Amygdala (tissue), 56 donors: ENCODE data around the gene DCLRE1A.
"Not testable (repeated sequence)": the region's sequence is repeated elsewhere in the genome, so short reads cannot be mapped to it uniquely, and the experiment has no call there.

ENCODE experiments used
- DNase-seq, 56 donors: peaks; one replicate each; lab custom pipeline; 2025; lab: John Stamatoyannopoulos, UW

The DCLRE1A gene

DNA sequence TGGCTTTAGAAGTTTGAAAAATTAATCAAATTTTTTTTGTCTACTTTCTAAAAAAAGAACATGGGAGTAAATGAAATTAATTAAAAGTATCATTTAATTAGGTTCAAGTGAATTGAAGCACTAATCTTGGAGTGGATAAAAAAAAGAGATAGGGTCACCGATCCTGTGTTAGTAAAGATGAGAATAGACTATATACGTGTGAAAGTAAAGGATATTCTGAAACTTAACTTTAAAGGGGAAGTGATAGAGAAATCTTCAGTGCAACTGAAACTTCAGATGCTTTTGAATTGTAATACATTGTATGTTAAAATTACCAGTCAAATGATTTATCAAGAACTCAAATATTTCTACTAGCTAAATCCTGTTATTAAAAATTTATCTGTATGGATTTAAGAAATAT lies 5.4 kb upstream of the DCLRE1A start:
- DNase-seq = no peak

DNA sequence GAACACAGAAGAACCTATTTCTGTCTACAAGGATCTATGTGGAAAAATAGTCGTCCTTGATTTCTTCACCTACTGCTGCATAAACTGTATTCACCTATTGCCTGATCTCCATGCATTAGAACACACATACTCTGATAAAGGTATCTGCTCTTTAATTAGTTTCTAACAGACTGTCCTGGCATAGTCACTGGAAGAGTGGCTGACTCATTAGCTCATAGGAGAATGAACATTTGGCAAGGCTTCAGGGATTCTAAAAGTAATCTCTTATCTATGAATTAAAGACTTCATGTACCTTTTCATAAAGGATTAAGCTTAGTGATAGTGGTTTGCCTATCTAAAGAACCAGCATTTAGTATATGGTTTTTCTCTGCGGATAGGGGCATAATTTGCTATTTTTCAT lies 4.7 kb upstream of the DCLRE1A start:
- no peak for DNase-seq

DNA sequence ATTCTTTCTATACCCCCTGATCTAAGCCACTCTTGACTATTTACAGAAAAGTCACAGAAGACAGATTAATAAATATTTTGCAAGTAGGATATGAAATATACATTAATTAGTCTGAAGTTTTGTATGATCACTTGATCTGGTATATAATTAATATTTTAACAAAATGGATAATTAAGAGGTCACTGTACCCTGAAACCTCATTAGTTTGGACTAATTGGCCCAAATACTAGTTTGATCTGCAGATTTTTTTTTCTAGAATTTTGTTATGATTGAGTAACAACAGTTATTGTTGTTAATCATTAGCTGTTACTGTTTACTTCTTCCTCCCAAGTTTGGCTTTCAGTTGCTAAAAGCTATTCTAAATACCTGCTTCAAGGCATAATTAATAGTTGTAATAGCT lies 3.3 kb upstream of the DCLRE1A start:
- DNase-seq = no peak

DNA sequence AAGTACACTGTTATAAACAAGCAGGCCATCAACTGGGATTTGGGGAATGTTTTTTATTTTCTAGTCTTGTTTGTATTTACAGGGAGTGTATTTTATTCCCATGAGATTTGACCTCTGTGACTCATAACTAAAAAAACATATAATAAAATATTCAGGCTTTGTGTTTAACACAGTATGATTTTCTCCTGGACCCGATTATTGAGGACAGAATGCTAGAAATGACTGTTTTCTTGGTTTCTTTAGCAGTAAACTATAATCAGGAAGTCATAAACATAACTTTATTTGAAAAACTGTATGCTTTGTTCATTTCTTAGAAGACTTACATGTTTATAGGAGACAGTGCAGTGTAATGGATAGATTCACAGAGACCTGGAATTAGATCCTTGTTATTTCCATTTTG lies 2.7 kb upstream of the DCLRE1A start:
- DNase-seq = no peak

DNA sequence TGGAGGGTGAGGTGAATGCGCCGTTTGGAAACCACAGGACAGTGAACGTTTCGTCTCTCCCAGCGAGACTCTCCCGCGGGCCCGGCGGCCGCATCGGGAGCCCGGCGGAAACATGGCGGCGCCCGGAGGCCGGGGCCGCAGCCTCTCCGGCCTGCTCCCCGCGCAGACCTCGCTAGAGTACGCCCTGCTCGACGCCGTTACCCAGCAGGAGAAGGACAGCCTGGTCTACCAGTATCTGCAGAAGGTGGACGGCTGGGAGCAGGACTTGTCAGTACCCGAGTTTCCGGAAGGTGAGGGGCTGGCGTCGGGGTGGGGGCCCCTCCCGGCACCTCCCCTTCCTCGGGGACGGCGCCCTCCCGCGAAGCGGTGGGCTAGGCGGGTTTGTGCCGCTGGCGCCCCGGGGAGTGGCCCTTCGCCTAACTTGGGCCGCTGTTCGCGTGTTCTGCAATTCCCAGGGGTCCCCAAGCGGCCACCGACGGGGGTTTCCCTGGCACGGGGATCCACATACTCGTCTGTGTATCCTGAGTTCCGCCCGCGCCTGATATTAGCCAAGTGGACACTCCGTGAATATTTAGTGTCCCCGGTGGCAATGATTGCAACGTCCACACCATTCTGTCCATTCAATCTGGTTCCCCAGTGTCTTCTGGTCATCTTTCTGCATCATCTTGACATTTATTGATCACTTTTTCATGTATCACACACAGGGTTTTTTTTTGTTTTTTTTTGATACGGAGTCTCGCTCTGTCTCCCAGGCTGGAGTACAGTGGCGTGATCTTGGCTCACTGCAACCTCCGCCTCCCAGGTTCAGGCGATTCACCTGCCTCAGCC lies 1.1 kb upstream of the DCLRE1A start:
- DNase-seq = peak in 42 of 56 donors; percentile 2 to 78 (median 36)

DNA sequence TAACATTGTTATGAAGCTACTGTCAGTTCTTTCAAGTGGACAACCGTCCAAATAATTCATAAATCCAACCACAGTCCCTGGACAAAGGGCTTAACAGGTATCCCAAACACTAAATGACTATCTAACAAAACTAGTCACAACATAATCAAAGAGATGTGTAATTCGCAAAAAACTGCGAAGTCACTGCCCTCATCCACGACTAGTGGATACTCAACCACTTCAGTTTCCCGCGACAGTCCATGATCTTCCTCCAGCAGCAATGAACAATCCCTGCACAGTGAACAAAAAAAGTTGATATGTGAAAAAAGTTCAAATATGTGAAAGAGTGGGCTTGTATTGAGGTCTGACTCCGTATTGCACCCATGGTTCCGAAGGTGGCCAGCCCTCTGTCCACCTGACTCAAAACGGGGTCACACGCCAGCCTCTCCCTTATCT lies 287 bp downstream of the DCLRE1A start:
- no peak for DNase-seq

DNA sequence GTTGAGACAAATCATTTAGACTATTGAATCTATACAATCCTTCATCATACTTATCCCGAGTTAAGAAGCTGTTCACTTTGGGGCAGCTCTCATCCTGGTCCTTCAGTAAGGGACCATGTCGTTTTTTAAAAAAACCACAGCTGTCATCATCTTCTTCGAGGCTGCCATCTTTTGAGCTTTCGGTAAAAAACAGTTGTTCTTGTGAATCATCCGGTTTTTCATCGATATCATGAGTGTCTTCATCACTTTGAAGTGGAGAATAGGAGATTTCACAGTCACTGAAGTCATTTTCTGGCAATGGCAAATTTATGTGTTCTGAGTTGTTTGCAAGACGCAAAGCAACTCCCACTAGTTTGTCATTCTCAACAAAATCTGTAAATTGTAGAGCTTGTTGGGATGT lies 3.9 kb downstream of the DCLRE1A start:
- no peak for DNase-seq

DNA sequence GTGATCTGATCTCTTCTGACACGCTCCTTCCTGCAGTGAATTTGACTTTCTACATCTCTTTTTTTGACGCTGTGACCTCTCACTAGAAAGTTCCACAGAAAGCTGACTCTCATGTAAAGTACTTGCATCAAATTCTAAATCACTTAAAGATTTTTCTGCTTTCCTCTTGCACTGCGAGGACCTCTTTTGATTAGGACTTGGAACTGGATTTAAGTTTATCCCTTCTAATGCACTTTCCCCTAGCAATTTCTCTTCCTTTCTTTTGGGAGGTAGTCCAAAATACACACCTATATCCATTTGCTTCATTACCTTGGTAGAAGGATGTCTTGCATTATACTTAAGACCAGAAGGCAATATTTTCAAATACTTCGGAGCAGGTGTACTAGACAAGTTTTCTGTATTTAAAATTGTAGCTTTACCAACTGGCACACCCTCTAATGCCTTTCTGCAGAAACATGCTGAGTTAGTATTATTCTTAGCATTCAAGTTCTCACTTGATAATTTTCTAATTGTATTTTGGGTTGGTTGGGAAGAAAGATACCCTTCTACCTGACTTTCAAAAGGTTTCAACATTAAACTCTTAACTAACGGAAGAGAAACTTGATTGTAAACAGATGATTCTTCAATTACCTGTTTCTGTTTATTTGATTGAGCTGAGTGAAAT lies 4.6 kb downstream of the DCLRE1A start:
- no peak for DNase-seq

DNA sequence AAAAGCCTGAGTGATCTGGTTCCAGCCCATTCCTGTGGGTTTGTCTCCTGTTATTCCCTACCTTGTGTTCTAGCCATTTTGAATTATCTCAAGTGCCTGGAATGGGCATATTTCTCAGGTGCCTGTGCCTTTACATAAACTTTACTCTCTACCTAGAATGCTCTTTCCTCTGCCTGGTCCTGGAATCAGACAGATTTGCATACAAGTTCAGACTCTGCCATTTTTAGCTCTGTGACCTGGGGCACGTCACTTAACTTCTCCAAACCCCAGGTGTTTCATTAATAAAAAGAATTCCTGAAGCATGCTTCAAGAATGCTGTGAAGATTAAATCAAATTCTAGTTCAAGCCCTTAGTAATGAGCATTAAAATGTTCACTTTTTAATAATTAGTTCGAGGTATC lies 7.8 kb downstream of the DCLRE1A start:
- DNase-seq = no peak

DNA sequence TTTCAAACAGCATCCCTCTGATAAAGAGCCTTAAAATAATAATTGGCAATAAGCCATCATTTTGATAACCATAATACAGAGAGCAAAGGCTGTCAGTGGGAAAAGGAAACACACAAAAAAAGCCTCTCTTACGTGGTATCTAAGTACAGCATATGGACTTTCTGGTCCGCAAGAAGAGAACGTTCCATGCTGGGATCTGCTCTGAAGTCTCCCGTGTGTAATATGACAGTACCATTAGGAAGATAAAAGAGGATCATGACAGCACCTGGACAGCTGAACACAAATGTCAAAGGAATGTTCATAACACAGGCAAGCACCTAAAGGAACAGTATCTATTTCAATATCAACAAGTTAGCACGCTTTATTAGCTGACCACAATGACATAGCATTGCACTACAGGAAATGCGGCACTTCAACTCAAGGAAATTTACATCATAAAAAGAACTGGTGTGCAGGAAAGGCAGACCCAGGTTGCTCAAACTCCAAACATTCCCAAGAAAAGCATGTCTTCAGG lies 9.9 kb downstream of the DCLRE1A start:
- no peak for DNase-seq

DNA sequence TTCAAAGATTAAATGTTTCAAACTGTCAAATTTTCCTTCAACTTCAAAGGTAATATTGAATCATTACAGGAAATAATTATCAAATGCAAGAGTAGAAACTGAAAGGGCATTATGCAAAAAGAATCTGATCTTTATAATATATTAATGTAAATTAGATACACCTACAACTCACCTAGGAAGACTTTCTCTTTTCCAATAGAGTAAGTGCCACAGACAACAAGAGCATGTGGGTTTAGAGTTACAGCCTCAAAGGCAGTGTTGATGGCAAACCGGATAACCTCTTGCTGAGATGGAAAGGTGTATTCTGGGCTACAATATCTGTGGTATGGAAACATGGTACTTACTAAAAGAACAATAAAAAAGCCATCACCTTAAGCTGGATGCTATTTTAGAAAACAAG lies 11.7 kb downstream of the DCLRE1A start:
- DNase-seq = no peak

DNA sequence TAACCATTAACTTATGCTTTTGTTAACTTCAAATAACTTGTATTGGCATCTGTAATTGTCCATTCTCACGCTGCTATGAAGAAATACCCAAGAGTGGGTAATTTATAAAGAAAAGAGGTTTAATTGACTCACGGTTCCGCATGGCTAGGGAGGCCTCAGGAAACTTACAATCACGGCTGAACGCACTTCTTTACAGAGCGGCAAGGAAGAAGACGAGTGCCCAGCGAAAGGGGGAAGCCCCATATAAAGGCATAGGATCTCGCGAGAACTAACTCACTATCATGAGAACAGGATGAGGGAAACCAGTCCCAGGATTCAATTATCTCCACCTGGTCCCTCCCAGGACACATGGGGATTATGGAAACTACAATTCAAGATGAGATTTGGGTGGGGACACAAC lies 25.3 kb downstream of the DCLRE1A start:
- DNase-seq = not testable (repeated sequence)

DNA sequence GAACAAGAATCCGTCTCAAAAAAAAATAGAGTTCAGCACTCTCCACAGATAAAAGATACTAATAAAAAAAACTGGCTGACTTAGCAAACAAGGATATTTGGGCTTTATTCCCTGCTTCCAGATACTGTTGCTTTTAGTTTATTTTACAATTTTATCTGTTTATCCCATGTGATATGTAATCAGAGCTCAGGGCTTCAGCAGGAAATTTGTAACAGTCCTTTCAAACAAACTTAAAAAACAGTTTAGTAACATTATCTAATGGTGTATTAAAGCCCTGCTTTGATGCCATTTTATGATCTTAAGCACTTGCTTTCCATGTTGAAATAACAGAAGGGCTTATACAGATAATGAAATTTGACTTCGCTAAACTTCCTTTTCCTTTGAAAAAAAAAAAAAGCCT lies 28.1 kb downstream of the DCLRE1A start:
- DNase-seq = no peak

DNA sequence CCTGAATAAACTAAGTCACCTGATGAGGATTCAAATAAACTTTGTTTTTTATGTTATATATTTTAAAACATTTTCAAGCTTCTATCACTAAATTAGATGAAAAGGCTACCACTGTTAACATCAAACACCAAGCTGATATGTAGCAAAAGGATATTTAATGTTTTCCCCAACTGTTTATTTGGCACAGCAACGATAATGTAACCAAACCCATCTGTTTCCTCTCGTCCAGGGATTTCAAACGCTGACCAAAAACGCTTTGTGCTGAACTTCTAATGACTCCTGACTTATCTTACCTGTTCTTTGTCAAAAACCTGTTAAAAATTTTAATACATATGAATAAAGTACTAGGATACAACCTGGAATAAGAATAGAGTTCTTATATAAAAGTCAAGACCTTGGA lies 30.5 kb downstream of the DCLRE1A start:
- no peak for DNase-seq

DNA sequence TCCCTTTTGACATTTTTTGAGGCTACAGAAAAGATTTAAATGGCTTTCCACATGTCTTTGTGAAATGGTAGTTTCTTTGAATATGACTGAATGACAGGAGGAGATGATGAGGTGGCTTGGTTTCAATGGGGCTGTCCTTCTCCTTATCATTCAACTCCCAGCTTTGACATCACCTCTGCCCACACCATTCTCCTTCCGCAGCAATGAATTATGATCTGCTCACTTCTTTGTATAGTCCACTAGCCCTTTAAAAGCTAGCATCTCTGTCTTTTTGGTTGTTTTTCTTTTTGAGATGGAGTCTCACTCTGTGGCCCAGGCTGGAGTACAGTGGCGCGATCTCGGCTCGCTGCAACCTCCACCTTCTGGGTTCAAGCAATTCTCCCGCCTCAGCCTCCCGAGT lies 31.7 kb downstream of the DCLRE1A start:
- no peak for DNase-seq

DNA sequence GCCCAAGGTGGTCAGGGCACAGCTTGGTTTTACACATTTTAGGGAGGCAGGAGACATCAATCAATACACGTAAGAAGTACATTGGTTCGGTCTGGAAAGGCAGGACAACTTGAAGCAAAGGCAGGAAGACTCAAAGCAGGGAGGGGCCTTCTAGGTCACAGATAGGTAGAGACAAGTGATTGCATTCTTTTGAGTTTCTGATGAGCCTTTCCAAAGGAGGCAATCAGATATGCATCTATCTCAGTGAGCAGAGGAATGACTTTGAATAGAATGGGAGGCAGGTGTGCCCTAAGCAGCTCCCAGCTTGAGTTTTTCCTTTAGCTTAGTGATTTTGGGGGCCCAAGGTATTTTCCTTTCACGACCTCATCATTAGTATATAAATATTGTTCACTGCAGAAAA lies 32.6 kb downstream of the DCLRE1A start:
- not testable (repeated sequence) for DNase-seq

DNA sequence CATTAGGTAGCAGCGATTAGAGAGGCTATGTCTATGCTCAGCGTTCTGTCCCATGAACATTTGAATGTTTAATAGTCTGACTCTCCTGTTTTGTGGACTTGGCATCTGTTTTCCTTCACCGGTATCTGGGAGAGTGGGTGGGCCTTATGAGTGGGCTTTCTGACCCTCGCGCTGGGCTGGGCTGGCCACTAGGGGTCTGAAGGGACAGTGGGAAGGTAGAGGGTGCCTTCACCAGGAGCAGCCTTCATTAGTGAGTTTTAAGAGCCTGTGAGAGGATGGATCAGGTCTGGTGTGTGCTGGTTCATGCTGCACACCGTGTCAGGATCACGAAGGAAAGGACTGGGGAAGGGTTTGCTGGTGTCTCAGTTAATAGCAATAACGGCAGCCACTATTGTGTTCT lies 33.4 kb downstream of the DCLRE1A start:
- DNase-seq = no peak

DNA sequence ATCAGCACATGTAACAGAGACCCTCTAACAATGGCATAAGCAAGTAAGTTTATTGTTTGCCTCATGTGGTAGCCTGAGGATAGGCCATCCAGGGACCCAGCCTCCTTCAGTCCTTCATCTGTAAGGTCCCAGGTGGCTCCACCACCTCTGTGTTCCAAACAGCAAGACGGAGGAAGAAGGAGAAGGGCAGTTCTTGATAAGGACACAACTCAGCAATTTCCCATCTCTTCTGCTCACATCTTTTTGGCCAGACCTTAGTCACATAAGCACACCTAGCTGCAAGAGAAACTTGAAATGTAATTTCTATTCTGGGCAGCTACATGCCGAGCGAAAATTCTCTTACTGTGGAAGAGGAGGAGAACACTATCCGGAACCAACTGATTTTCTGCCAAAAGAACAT lies 33.9 kb downstream of the DCLRE1A start:
- no peak for DNase-seq

DNA sequence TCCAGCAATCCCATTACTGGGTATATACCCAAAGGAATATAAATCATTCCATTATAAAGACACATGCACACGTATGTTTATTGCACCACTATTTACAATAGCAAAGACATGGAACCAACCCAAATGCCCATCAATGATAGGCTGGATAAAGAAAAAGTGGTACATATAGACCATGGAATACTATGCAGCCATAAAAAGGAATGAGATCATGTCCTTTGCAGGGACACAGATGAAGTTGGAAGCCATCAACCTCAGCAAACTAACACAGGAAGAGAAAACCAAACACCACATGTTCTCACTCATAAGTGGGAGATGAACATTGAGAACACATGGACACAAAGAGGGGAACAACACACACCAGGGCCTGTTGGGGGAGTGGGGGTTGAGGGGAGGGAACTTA lies 39.2 kb downstream of the DCLRE1A start:
- not testable (repeated sequence) for DNase-seq

DNA sequence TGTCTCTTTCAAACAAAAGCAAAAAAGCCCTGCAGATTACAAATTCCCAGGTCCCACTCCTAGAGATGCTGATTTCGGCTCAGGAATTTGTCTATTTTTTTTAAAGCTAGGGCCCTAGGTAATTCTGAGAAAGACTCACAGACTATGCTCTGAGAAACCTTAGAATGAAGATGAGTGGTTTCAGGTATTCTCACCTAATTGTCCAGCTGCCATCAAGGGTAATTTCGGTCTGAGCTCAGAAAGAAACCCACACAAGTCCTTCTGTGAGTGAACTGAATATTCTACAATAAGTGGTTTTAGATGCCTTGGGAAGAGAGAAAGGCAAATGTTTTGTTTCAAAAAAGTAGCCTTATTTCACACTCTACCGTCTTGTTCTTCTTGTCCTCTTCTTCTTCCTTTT lies 45.7 kb downstream of the DCLRE1A start:
- DNase-seq = no peak

DNA sequence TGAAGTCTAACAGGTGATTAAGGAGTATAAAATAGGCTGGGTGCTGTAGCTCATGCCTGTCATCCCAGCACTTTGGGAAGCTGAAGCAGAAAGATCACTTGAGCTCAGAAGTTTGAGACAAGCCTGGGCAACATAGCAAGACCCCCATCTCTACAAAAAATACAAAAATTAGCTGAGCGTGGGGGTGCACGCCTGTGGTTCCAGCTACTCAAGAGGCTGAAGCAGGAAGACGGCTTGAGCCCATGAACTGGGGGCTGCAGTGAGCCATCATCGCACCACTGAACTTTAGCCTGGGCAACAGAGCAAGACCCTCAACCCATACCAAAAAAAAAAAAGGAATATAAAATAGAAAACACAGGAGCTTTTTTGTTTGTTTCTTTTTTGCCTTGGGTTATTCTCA lies 47.4 kb downstream of the DCLRE1A start:
- no peak for DNase-seq

DNA sequence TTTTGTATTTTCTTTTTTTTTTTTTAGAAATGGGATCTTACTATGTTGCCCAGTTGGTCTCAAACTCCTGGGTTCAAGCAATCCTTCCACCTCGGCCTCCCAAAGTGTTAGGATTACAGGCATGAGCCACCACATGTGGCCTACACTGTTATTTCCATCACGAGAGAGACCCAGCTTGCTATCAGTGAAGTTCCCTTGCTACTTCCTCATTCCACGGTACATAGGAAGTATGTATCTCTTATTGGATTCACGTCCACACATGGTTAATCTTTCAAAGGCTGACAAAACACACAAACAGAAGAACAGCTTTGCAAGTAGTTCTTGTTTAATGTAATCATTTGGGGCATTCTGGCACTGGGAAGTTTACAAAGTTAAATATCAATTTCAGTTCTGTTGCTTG lies 50.9 kb downstream of the DCLRE1A start:
- no peak for DNase-seq
